SK-N-SH treated with all-trans-retinoic acid at 6 μM for 48 hours (cell line): ENCODE measurements around the gene MIGA2.

Experiments used
- ARNTL ChIP-seq: fragments of 450-650 bp; formaldehyde crosslinking; IDR thresholded peaks from 2 replicates; pipeline ENCODE4 v1.5.0; 2020; ENCODE audit warnings: low read depth, mild to moderate bottlenecking, moderate library complexity, borderline replicate concordance
- CSDC2 ChIP-seq: fragments of 250-450 bp; sonication (Bioruptor Pico); IDR thresholded peaks from 2 replicates; pipeline ENCODE4 v1.5.0; 2020; ENCODE audit warnings: mild to moderate bottlenecking, moderate library complexity
- GLIS3 ChIP-seq: fragments of 250-450 bp; sonication (Bioruptor Pico); IDR thresholded peaks from 2 replicates; pipeline ENCODE4 v1.5.0; 2020; ENCODE audit warnings: mild to moderate bottlenecking, moderate library complexity
- TCF4 ChIP-seq: fragments of 250-450 bp; sonication (Bioruptor Pico); IDR thresholded peaks from 2 replicates; pipeline ENCODE4 v1.8.0; 2021; ENCODE audit warnings: mild to moderate bottlenecking, moderate library complexity, borderline replicate concordance
- TOX ChIP-seq: fragments of 250-450 bp; sonication (Bioruptor Pico); IDR thresholded peaks from 2 replicates; pipeline ENCODE4 v1.8.0; 2021; ENCODE audit warnings: mild to moderate bottlenecking, moderate library complexity, borderline replicate concordance
- ZFP3 ChIP-seq: fragments of 250-450 bp; sonication (Bioruptor Pico); IDR thresholded peaks from 2 replicates; pipeline ENCODE4 v1.5.0; 2020; ENCODE audit warnings: mild to moderate bottlenecking, moderate library complexity
- ZFP30 ChIP-seq: fragments of 450-650 bp; formaldehyde crosslinking; IDR thresholded peaks from 2 replicates; pipeline ENCODE4 v1.5.0; 2022; ENCODE audit warnings: mild to moderate bottlenecking, moderate library complexity
- ZNF565 ChIP-seq: fragments of 450-650 bp; formaldehyde crosslinking; conservative IDR thresholded peaks from 2 replicates; pipeline ENCODE4 v1.5.0; 2020; ENCODE audit warnings: low read depth, mild to moderate bottlenecking, moderate library complexity
- TF ChIP-seq, protein P1 (sequence below): fragments of 250-450 bp; sonication (Bioruptor Pico); IDR thresholded peaks from 2 replicates; pipeline ENCODE4 v1.5.1; 2020; ENCODE audit warnings: low read depth, mild to moderate bottlenecking, moderate library complexity
- TF ChIP-seq, protein P2 (sequence below): fragments of 250-450 bp; sonication (Bioruptor Pico); IDR thresholded peaks from 2 replicates; pipeline ENCODE4 v1.8.0; 2020; ENCODE audit warnings: mild to moderate bottlenecking, moderate library complexity, borderline replicate concordance

DNA sequence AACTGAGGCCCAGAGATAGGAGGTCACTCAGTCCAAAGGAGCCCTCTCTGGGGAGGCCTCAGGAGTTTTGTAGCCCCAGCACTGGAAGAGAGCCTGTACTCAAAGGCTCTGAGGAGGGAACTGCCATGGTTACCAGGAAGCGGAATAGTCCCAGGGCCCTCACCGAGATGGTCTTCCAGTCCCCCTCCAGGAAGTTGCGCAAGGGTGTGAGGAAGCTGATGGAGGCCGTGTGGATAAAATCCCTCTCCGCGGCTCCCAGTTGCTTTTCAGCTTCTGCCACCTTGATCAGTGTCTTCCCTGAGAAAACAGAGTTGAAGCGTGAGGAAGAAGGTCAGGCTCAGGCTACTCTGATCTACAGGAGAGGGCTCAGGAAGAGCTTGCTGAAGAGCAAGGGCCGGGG, 21.8 kb upstream of the MIGA2 start:
- TF ChIP-seq CSDC2: no peak
- no peak for TF ChIP-seq TCF4 (CRISPR knock-in tag)
- TF ChIP-seq ZFP30 (CRISPR knock-in tag): no peak
- no peak for TF ChIP-seq ZNF565 (CRISPR knock-in tag)
- TF ChIP-seq, protein P1, sequence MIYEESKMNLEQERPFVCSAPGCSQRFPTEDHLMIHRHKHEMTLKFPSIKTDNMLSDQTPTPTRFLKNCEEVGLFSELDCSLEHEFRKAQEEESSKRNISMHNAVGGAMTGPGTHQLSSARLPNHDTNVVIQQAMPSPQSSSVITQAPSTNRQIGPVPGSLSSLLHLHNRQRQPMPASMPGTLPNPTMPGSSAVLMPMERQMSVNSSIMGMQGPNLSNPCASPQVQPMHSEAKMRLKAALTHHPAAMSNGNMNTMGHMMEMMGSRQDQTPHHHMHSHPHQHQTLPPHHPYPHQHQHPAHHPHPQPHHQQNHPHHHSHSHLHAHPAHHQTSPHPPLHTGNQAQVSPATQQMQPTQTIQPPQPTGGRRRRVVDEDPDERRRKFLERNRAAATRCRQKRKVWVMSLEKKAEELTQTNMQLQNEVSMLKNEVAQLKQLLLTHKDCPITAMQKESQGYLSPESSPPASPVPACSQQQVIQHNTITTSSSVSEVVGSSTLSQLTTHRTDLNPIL (CRISPR knock-in tag): no peak
- TF ChIP-seq GLIS3: no peak
- TF ChIP-seq ARNTL: no peak
- TF ChIP-seq, protein P2, sequence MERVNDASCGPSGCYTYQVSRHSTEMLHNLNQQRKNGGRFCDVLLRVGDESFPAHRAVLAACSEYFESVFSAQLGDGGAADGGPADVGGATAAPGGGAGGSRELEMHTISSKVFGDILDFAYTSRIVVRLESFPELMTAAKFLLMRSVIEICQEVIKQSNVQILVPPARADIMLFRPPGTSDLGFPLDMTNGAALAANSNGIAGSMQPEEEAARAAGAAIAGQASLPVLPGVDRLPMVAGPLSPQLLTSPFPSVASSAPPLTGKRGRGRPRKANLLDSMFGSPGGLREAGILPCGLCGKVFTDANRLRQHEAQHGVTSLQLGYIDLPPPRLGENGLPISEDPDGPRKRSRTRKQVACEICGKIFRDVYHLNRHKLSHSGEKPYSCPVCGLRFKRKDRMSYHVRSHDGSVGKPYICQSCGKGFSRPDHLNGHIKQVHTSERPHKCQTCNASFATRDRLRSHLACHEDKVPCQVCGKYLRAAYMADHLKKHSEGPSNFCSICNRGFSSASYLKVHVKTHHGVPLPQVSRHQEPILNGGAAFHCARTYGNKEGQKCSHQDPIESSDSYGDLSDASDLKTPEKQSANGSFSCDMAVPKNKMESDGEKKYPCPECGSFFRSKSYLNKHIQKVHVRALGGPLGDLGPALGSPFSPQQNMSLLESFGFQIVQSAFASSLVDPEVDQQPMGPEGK (CRISPR knock-in tag): no peak
- no peak for TF ChIP-seq TOX (CRISPR knock-in tag)
- TF ChIP-seq ZFP3 (CRISPR knock-in tag): no peak
